ENCODE results near the gene DUSP11.

The DUSP11 gene

GRCh38 chr2:73823416-73823815, 43.5 kb upstream of the DUSP11 start:
- Histone ChIP-seq H3K18ac (ENCODE audit: low read length) (no peak overlapping the region), H3K27me3 (ENCODE audit: control insufficient read depth in 3 of 3, insufficient read depth in 3 of 3, low read depth in 1 of 3, low read length in 3 of 3) (peaks cover 0 to 22% (median 3%) of the 10 kb centered on the region in 3 experiments), H3K4ac (ENCODE audit: low read length) (no peak overlapping the region), H3K4me3 (ENCODE audit: low read length in 2 of 2) (no peak overlapping the region), H2BK12ac (ENCODE audit: low read length) (no peak overlapping the region), H3K36me3 (replicated peaks in 1 of 2; ENCODE audit: control insufficient read depth in 2 of 2, insufficient read depth in 2 of 2, low read length in 2 of 2) (no peaks in the 10 kb centered on the region), H3K79me1 (ENCODE audit: low read depth, low read length) (no peaks in the 10 kb centered on the region), H3K9ac (ENCODE audit: low read depth, low read length, poor library complexity) (no peak overlapping the region), H4K8ac (ENCODE audit: low read depth, low read length) (no peak overlapping the region), H2BK120ac (ENCODE audit: low read depth, low read length) (no peak overlapping the region), H3K4me1 (ENCODE audit: control insufficient read depth in 2 of 2, insufficient read depth in 1 of 2, low read depth in 1 of 2, low read length in 2 of 2) (no peaks in the 10 kb centered on the region), H3K27ac (replicated peaks; ENCODE audit: low read length) (no peak overlapping the region), H2BK15ac (ENCODE audit: low read length) (no peak overlapping the region), H3K23ac (ENCODE audit: low read depth, low read length, poor library complexity) (no peak overlapping the region), H4K91ac (ENCODE audit: low read depth, low read length, poor library complexity) (no peak overlapping the region), H3K9me3 (replicated peaks in 1 of 2; ENCODE audit: control insufficient read depth in 2 of 2, insufficient read depth in 1 of 2, low read depth in 1 of 2, low read length in 2 of 2) (peaks cover 0 to 2% of the 10 kb centered on the region in 2 donors), H3K14ac (ENCODE audit: low read length) (no peak overlapping the region), H3K4me2 (ENCODE audit: insufficient read depth, low read length, poor library complexity, severe bottlenecking) (no peak overlapping the region), H2BK5ac (ENCODE audit: low read length) (no peak overlapping the region), H2AK5ac (ENCODE audit: low read depth, low read length) (no peak overlapping the region), H2AFZ (ENCODE audit: low read length) (no peak overlapping the region)
- DNase-seq (ENCODE audit: low spot score) = no peak
- no CpG with 5 or more reads among the region's 2 CpGs for WGBS, 2 donors (ENCODE audit: extremely low coverage in 2 of 2, insufficient read length in 2 of 2, insufficient replicate concordance in 1 of 2)

- Histone ChIP-seq H3K4me3 (ENCODE audit: low read length in 2 of 2) (no peak overlapping the region), H3K4me2 (ENCODE audit: insufficient read depth, low read length, poor library complexity, severe bottlenecking) (no peak overlapping the region), H3K9me3 (replicated peaks in 1 of 2; ENCODE audit: control insufficient read depth in 2 of 2, insufficient read depth in 1 of 2, low read depth in 1 of 2, low read length in 2 of 2) (peaks cover 0 to 2% of the 10 kb centered on the region in 2 donors), H3K27ac (replicated peaks; ENCODE audit: low read length) (no peak overlapping the region), H3K23ac (ENCODE audit: low read depth, low read length, poor library complexity) (no peak overlapping the region), H2BK120ac (ENCODE audit: low read depth, low read length) (no peak overlapping the region), H3K79me1 (ENCODE audit: low read depth, low read length) (no peaks in the 10 kb centered on the region), H3K18ac (ENCODE audit: low read length) (no peak overlapping the region), H3K14ac (ENCODE audit: low read length) (no peak overlapping the region), H4K8ac (ENCODE audit: low read depth, low read length) (no peak overlapping the region), H3K9ac (ENCODE audit: low read depth, low read length, poor library complexity) (no peak overlapping the region), H3K27me3 (ENCODE audit: control insufficient read depth in 3 of 3, insufficient read depth in 3 of 3, low read depth in 1 of 3, low read length in 3 of 3) (peaks cover 0 to 23% (median 3%) of the 10 kb centered on the region in 3 experiments), H3K36me3 (replicated peaks in 1 of 2; ENCODE audit: control insufficient read depth in 2 of 2, insufficient read depth in 2 of 2, low read length in 2 of 2) (no peaks in the 10 kb centered on the region), H2BK5ac (ENCODE audit: low read length) (no peak overlapping the region), H4K91ac (ENCODE audit: low read depth, low read length, poor library complexity) (no peak overlapping the region), H2BK12ac (ENCODE audit: low read length) (no peak overlapping the region), H2AK5ac (ENCODE audit: low read depth, low read length) (no peak overlapping the region), H3K4ac (ENCODE audit: low read length) (no peak overlapping the region), H3K4me1 (ENCODE audit: control insufficient read depth in 2 of 2, insufficient read depth in 1 of 2, low read depth in 1 of 2, low read length in 2 of 2) (no peaks in the 10 kb centered on the region), H2BK15ac (ENCODE audit: low read length) (no peak overlapping the region), H2AFZ (ENCODE audit: low read length) (no peak overlapping the region)
- WGBS, 2 donors (ENCODE audit: extremely low coverage in 2 of 2, insufficient read length in 2 of 2, insufficient replicate concordance in 1 of 2) = no CpG with 5 or more reads among the region's 2 CpGs
- no peak for DNase-seq (ENCODE audit: low spot score)
Measured at GRCh38 chr2:73822991-73823390, 43.1 kb upstream of the DUSP11 start.

GRCh38 chr2:73822276-73822675, 42.4 kb upstream of the DUSP11 start:
- Histone ChIP-seq H3K18ac (ENCODE audit: low read length) (no peak overlapping the region), H3K4me3 (ENCODE audit: low read length in 2 of 2) (no peak overlapping the region), H3K36me3 (replicated peaks in 1 of 2; ENCODE audit: control insufficient read depth in 2 of 2, insufficient read depth in 2 of 2, low read length in 2 of 2) (no peaks in the 10 kb centered on the region), H3K23ac (ENCODE audit: low read depth, low read length, poor library complexity) (no peak overlapping the region), H3K27me3 (ENCODE audit: control insufficient read depth in 3 of 3, insufficient read depth in 3 of 3, low read depth in 1 of 3, low read length in 3 of 3) (peaks cover 0 to 25% (median 3%) of the 10 kb centered on the region in 3 experiments), H2BK120ac (ENCODE audit: low read depth, low read length) (no peak overlapping the region), H3K27ac (replicated peaks; ENCODE audit: low read length) (no peak overlapping the region), H2BK5ac (ENCODE audit: low read length) (no peak overlapping the region), H3K4ac (ENCODE audit: low read length) (no peak overlapping the region), H2BK12ac (ENCODE audit: low read length) (no peak overlapping the region), H2BK15ac (ENCODE audit: low read length) (no peak overlapping the region), H3K9me3 (replicated peaks in 1 of 2; ENCODE audit: control insufficient read depth in 2 of 2, insufficient read depth in 1 of 2, low read depth in 1 of 2, low read length in 2 of 2) (peaks cover 0 to 2% of the 10 kb centered on the region in 2 donors), H2AFZ (ENCODE audit: low read length) (no peak overlapping the region), H3K79me1 (ENCODE audit: low read depth, low read length) (no peaks in the 10 kb centered on the region), H4K8ac (ENCODE audit: low read depth, low read length) (no peak overlapping the region), H3K4me1 (ENCODE audit: control insufficient read depth in 2 of 2, insufficient read depth in 1 of 2, low read depth in 1 of 2, low read length in 2 of 2) (no peaks in the 10 kb centered on the region), H3K4me2 (ENCODE audit: insufficient read depth, low read length, poor library complexity, severe bottlenecking) (no peak overlapping the region), H2AK5ac (ENCODE audit: low read depth, low read length) (no peak overlapping the region), H3K14ac (ENCODE audit: low read length) (no peak overlapping the region), H3K9ac (ENCODE audit: low read depth, low read length, poor library complexity) (no peak overlapping the region), H4K91ac (ENCODE audit: low read depth, low read length, poor library complexity) (no peak overlapping the region)
- DNase-seq (ENCODE audit: low spot score) = no peak
- no CpG with 5 or more reads among the region's 1 CpG for WGBS, 2 donors (ENCODE audit: extremely low coverage in 2 of 2, insufficient read length in 2 of 2, insufficient replicate concordance in 1 of 2)

- Histone ChIP-seq H3K23ac (ENCODE audit: low read depth, low read length, poor library complexity) (no peak overlapping the region), H3K79me1 (ENCODE audit: low read depth, low read length) (no peaks in the 10 kb centered on the region), H3K18ac (ENCODE audit: low read length) (no peak overlapping the region), H2AK5ac (ENCODE audit: low read depth, low read length) (no peak overlapping the region), H2BK12ac (ENCODE audit: low read length) (no peak overlapping the region), H2BK120ac (ENCODE audit: low read depth, low read length) (no peak overlapping the region), H3K27ac (replicated peaks; ENCODE audit: low read length) (no peak overlapping the region), H3K36me3 (replicated peaks in 1 of 2; ENCODE audit: control insufficient read depth in 2 of 2, insufficient read depth in 2 of 2, low read length in 2 of 2) (no peaks in the 10 kb centered on the region), H3K4me1 (ENCODE audit: control insufficient read depth in 2 of 2, insufficient read depth in 1 of 2, low read depth in 1 of 2, low read length in 2 of 2) (no peaks in the 10 kb centered on the region), H3K9me3 (replicated peaks in 1 of 2; ENCODE audit: control insufficient read depth in 2 of 2, insufficient read depth in 1 of 2, low read depth in 1 of 2, low read length in 2 of 2) (peaks cover 0 to 2% of the 10 kb centered on the region in 2 donors), H3K27me3 (ENCODE audit: control insufficient read depth in 3 of 3, insufficient read depth in 3 of 3, low read depth in 1 of 3, low read length in 3 of 3) (peaks cover 0 to 26% (median 2%) of the 10 kb centered on the region in 3 experiments), H3K4ac (ENCODE audit: low read length) (no peak overlapping the region), H4K91ac (ENCODE audit: low read depth, low read length, poor library complexity) (no peak overlapping the region), H3K4me2 (ENCODE audit: insufficient read depth, low read length, poor library complexity, severe bottlenecking) (no peak overlapping the region), H3K14ac (ENCODE audit: low read length) (no peak overlapping the region), H3K9ac (ENCODE audit: low read depth, low read length, poor library complexity) (no peak overlapping the region), H4K8ac (ENCODE audit: low read depth, low read length) (no peak overlapping the region), H2BK5ac (ENCODE audit: low read length) (no peak overlapping the region), H2BK15ac (ENCODE audit: low read length) (no peak overlapping the region), H3K4me3 (ENCODE audit: low read length in 2 of 2) (no peak overlapping the region), H2AFZ (ENCODE audit: low read length) (no peak overlapping the region)
- DNase-seq (ENCODE audit: low spot score) = no peak
- no CpG with 5 or more reads among the region's 2 CpGs for WGBS, 2 donors (ENCODE audit: extremely low coverage in 2 of 2, insufficient read length in 2 of 2, insufficient replicate concordance in 1 of 2)
Measured at GRCh38 chr2:73821669-73822068, 41.8 kb upstream of the DUSP11 start.
